ENCODE data around the gene MED13L.

Gene MED13L

GRCh38 chr12:115966376-115966775, 311.1 kb downstream of the MED13L start:
- no peak for DNase-seq (ENCODE audit: low spot score)

- DNase-seq (ENCODE audit: low spot score), result peak; percentile 39
These were observed 312.9 kb downstream of the MED13L start for GRCh38 chr12:115964626-115965025.

- DNase-seq (ENCODE audit: low spot score), result no peak
These were observed 313.3 kb downstream of the MED13L start for GRCh38 chr12:115964214-115964613.

- no peak for DNase-seq (ENCODE audit: low spot score)
These were observed 315.3 kb downstream of the MED13L start for GRCh38 chr12:115962216-115962615.

GRCh38 chr12:115960868-115961802, 316.4 kb downstream of the MED13L start:
- peak; percentile 23 for DNase-seq (ENCODE audit: low spot score)

- no peak for DNase-seq (ENCODE audit: low spot score)
These were observed 319.7 kb downstream of the MED13L start for GRCh38 chr12:115957686-115958290.

- DNase-seq (ENCODE audit: low spot score), result no peak
These were observed 320.8 kb downstream of the MED13L start for GRCh38 chr12:115956659-115957058.

GRCh38 chr12:115956236-115956635, 321.3 kb downstream of the MED13L start:
- no peak for DNase-seq (ENCODE audit: low spot score)

- no peak for DNase-seq (ENCODE audit: low spot score)
These were observed 324.0 kb downstream of the MED13L start for GRCh38 chr12:115953450-115953849.

- DNase-seq (ENCODE audit: low spot score), result no peak
These were observed 324.5 kb downstream of the MED13L start for GRCh38 chr12:115953031-115953430.

GRCh38 chr12:115950959-115951358, 326.5 kb downstream of the MED13L start:
- DNase-seq (ENCODE audit: low spot score), result no peak

- DNase-seq (ENCODE audit: low spot score), result no peak
These were observed 327.8 kb downstream of the MED13L start for GRCh38 chr12:115949675-115950074.

- no peak for DNase-seq (ENCODE audit: low spot score)
These were observed 329.8 kb downstream of the MED13L start for GRCh38 chr12:115947696-115948062.

GRCh38 chr12:115946867-115947695, 330.4 kb downstream of the MED13L start:
- no peak for DNase-seq (ENCODE audit: low spot score)

- DNase-seq (ENCODE audit: low spot score), result no peak
These were observed 331.4 kb downstream of the MED13L start for GRCh38 chr12:115946092-115946491.

- DNase-seq (ENCODE audit: low spot score), result no peak
These were observed 332.0 kb downstream of the MED13L start for GRCh38 chr12:115945491-115945885.

GRCh38 chr12:115944837-115945490, 332.5 kb downstream of the MED13L start:
- DNase-seq (ENCODE audit: low spot score), result no peak

GRCh38 chr12:115944392-115944742, 333.1 kb downstream of the MED13L start:
- no peak for DNase-seq (ENCODE audit: low spot score)

GRCh38 chr12:115943630-115944391, 333.7 kb downstream of the MED13L start:
- DNase-seq (ENCODE audit: low spot score), result no peak

- no peak for DNase-seq (ENCODE audit: low spot score)
These were observed 334.2 kb downstream of the MED13L start for GRCh38 chr12:115943310-115943629.

GRCh38 chr12:115942346-115942745, 335.1 kb downstream of the MED13L start:
- DNase-seq (ENCODE audit: low spot score), result no peak

GRCh38 chr12:115941362-115941761, 336.1 kb downstream of the MED13L start:
- DNase-seq (ENCODE audit: low spot score), result no peak

All from activated CD4-positive, alpha-beta T cell treated with anti-CD3 and anti-CD28 coated beads, Interleukin-2, Interleukin-4, amounts not matched to agents 100 ng/mL and 50 ng/mL, durations not matched to agents 16 hours and 8 hours (primary cell).